Prostate gland (tissue), 2 donors: Measurements from ENCODE around the gene C3. TPM values are rescaled to one million over a fixed set of nuclear protein-coding genes. Genes with fewer than 3 reads are reported as not detected.

ENCODE experiments used
- DNase-seq: peaks from one replicate; pipeline ENCODE4 v3.0.0-alpha.2; 2019; ENCODE audit warnings: low spot score
- H3K27ac ChIP-seq, 2 donors: fragments of 200-600 bp; sonication (generic); 2 replicates each; pipeline ENCODE4 v1.5.1; 2017 to 2019
- H3K27me3 ChIP-seq: fragments of 200-600 bp; sonication (generic); replicated peaks from 2 replicates; pipeline ENCODE4 v1.5.1; 2019; ENCODE audit not compliant: insufficient read depth
- H3K36me3 ChIP-seq, 2 donors: fragments of 200-600 bp; sonication (generic); 1 replicate in 1 of 2; 2 replicates in 1 of 2; pipeline versions ENCODE4 v1.5.1 to v1.8.1; 2017 to 2019
- H3K4me1 ChIP-seq: fragments of 200-600 bp; sonication (generic); replicated peaks from 2 replicates; pipeline ENCODE4 v1.5.1; 2019
- H3K4me3 ChIP-seq, 2 donors: fragments of 200-600 bp; sonication (generic); 2 replicates each; pipeline ENCODE4 v1.5.1; 2017 to 2019
- H3K9me3 ChIP-seq: fragments of 200-600 bp; sonication (generic); 2 replicates; pipeline ENCODE4 v1.5.1; 2017
- POLR2A ChIP-seq: fragments of 450-650 bp; IDR thresholded peaks from one replicate; pipeline ENCODE4 v1.6.1; 2016; ENCODE audit warnings: antibody characterized with exemption, mild to moderate bottlenecking
- POLR2AphosphoS5 ChIP-seq: sonication (generic); formaldehyde crosslinking; IDR thresholded peaks from one replicate; pipeline ENCODE4 v1.6.1; 2017; ENCODE audit warnings: antibody characterized with exemption
- WGBS: methylation state at CpG from one replicate; pipeline ENCODE4 v1.1.5; 2018; 5-methylcytosine and 5-hydroxymethylcytosine counted together
- intact Hi-C: fragments of 100-400 bp; cut with DNase I; formaldehyde crosslinking; loops from one replicate; pipeline ENCODE4 v1.14.2; 2022
- total RNA-seq, 2 donors: library from RNA; depleted of rRNA; stranded (reverse); fragments of >200 nt; gene quantifications; one replicate each; pipeline ENCODE4 v1.1.0, GENCODE V29; 2016
- TF ChIP-seq, protein P1 (sequence below), 4 experiments: fragments of 200-600 bp in 2 of 4; fragments of 450-650 bp in 2 of 4; sonication (generic) in 2 of 4; IDR thresholded peaks; 1 replicate in 3 of 4; 2 replicates in 1 of 4; pipeline ENCODE4 v1.5.1; 2016 to 2019; ENCODE audit warnings: antibody characterized with exemption in 4 of 4, mild to moderate bottlenecking in 2 of 4, moderate library complexity in 2 of 4

Gene C3
- total RNA-seq, 2 donors from 2014 or later: 95.1 to 165 TPM

- Histone ChIP-seq H3K4me3 (no peak overlapping the region), H3K27ac (no peak overlapping the region), H3K36me3 (no peaks in the 10 kb centered on the region), H3K27me3 (no peaks in the 10 kb centered on the region), H3K4me1 (no peaks in the 10 kb centered on the region), H3K9me3 (no peaks in the 10 kb centered on the region)
- no peak for DNase-seq
- 90% methylated on average over 4 of the region's 4 CpGs for WGBS
- intact Hi-C loops: no loop called here
- TF ChIP-seq POLR2AphosphoS5 (no peak), POLR2A (no peak)
- TF ChIP-seq, protein P1, sequence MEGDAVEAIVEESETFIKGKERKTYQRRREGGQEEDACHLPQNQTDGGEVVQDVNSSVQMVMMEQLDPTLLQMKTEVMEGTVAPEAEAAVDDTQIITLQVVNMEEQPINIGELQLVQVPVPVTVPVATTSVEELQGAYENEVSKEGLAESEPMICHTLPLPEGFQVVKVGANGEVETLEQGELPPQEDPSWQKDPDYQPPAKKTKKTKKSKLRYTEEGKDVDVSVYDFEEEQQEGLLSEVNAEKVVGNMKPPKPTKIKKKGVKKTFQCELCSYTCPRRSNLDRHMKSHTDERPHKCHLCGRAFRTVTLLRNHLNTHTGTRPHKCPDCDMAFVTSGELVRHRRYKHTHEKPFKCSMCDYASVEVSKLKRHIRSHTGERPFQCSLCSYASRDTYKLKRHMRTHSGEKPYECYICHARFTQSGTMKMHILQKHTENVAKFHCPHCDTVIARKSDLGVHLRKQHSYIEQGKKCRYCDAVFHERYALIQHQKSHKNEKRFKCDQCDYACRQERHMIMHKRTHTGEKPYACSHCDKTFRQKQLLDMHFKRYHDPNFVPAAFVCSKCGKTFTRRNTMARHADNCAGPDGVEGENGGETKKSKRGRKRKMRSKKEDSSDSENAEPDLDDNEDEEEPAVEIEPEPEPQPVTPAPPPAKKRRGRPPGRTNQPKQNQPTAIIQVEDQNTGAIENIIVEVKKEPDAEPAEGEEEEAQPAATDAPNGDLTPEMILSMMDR (IDR thresholded peaks at IDR 0.05): no peak
These were observed 36.5 kb downstream of the C3 start for GRCh38 chr19:6683971-6684370.

- no peak for DNase-seq
- Histone ChIP-seq H3K36me3 (no peaks in the 10 kb centered on the region), H3K27ac (no peak overlapping the region), H3K9me3 (no peaks in the 10 kb centered on the region), H3K27me3 (no peaks in the 10 kb centered on the region), H3K4me1 (no peaks in the 10 kb centered on the region), H3K4me3 (no peak overlapping the region)
- intact Hi-C loops: no loop called here
- 73% methylated on average over 3 of the region's 3 CpGs for WGBS
- TF ChIP-seq, protein P1 (IDR thresholded peaks at IDR 0.05): no peak
- TF ChIP-seq POLR2A (no peak), POLR2AphosphoS5 (no peak)
These were observed 37.8 kb downstream of the C3 start for GRCh38 chr19:6682607-6683128.

DNA sequence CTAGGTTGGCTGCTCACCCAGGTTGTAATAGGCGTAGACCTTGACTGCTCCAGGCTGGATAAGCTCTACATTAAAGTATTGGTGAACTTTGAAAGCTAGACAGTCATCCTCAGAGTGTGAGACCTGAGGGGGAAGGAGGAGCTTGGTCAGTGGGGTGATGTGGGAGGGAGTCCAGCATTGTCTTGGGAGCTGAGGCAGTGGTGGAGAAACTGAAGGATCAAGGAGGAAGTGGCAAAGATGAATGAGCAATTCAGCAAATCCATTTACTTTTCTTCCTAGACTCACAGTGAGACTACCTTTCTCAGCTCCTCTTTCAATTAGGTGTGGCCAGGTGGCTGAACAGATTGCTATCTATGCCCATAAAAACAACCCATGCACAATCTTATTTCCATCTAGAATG is 40.3 kb downstream of the C3 start:
- no peaks in the 10 kb centered on the region for H3K27me3 ChIP-seq
- H3K4me1 ChIP-seq: no peaks in the 10 kb centered on the region
- no peak overlapping the region for H3K27ac ChIP-seq
- no peak for DNase-seq
- 93% methylated on average over 1 of the region's 1 CpG for WGBS
- intact Hi-C loops: no loop called here
- H3K4me3 ChIP-seq: no peak overlapping the region
- no peaks in the 10 kb centered on the region for H3K9me3 ChIP-seq
- TF ChIP-seq POLR2A (no peak), POLR2AphosphoS5 (no peak)
- TF ChIP-seq, protein P1 (IDR thresholded peaks at IDR 0.05): no peak
- H3K36me3 ChIP-seq: no peaks in the 10 kb centered on the region

- TF ChIP-seq POLR2A (no peak), POLR2AphosphoS5 (no peak)
- TF ChIP-seq, protein P1 (IDR thresholded peaks at IDR 0.05): no peak
- DNase-seq: no peak
- Histone ChIP-seq H3K4me3 (no peak overlapping the region), H3K27me3 (no peaks in the 10 kb centered on the region), H3K36me3 (no peaks in the 10 kb centered on the region), H3K27ac (no peak overlapping the region), H3K9me3 (no peaks in the 10 kb centered on the region), H3K4me1 (no peaks in the 10 kb centered on the region)
- WGBS: 84% methylated on average over 8 of the region's 8 CpGs
- intact Hi-C loops: no loop called here
These were observed 41.3 kb downstream of the C3 start for GRCh38 chr19:6679139-6679538.

GRCh38 chr19:6678690-6679109 is 41.8 kb downstream of the C3 start:
- no peaks in the 10 kb centered on the region for H3K36me3 ChIP-seq
- H3K9me3 ChIP-seq: no peaks in the 10 kb centered on the region
- DNase-seq: no peak
- intact Hi-C loops: no loop called here
- H3K4me3 ChIP-seq: no peak overlapping the region
- H3K27ac ChIP-seq: no peak overlapping the region
- H3K4me1 ChIP-seq: no peaks in the 10 kb centered on the region
- 97% methylated on average over 4 of the region's 4 CpGs for WGBS
- TF ChIP-seq POLR2A (no peak), POLR2AphosphoS5 (no peak)
- TF ChIP-seq, protein P1 (IDR thresholded peaks at IDR 0.05): no peak
- H3K27me3 ChIP-seq: no peaks in the 10 kb centered on the region
